C4-2B (cell line): ENCODE results near the gene ZNF174.

ENCODE experiments used
- H3K27ac ChIP-seq: fragments of 450-650 bp; 2 replicates; pipeline ENCODE4 v1.5.1; 2017
- ZFX ChIP-seq: fragments of 450-650 bp; IDR thresholded peaks from 2 replicates; pipeline ENCODE4 v1.6.1; 2017
- TF ChIP-seq, protein P1 (sequence below): fragments of 450-650 bp; conservative IDR thresholded peaks from 2 replicates; pipeline ENCODE4 v1.5.1; 2017; ENCODE audit warnings: mild to moderate bottlenecking

The ZNF174 gene

DNA sequence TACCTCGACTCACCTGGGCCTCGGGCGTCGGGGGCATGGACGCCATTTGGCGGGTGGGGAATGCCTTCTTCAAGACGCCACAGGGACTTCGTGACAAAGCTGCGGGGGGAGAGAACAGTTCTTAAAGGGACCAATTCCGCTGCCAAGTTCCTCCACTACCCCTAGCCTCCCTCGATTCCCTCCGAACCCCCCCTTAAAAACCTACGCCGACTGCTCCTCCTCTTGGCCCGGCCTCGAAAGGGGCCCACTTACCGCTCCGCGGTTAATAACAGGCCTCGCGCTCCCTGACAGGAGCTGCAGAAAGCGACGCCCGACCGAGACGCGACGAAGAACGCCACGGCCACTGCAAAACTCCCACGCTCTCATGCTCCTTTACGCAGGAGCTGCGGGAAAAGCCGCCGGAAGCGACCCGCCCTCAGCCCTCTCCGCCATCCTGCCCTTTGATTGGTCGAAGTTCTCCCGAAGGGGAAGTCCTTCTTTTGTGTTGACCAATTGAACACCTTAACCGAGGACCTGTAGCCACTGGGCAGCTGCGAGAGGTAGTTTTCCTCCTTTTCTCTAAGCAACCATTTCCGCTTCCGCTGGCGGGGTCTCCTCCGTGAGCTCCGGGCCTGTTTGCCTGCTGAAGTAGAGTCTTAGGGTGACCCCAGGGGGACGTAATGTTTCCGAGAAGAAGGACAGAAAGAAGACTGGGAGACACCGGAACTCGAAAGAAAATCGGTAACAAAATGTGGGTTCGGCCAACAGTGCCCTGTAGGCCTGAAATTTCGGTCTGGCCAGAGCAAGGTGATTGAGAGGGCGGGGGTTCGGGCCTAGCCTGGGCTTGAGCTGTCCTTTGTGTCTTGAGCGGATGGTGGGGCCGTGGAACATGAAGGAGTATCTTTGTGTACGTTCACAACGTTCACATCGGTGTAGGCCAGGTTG, 42.4 kb downstream of the ZNF174 start, which contains the start of the genes NAA60 and ZNF597:
Gene NAA60 (plus strand): TSS at position 573 of the 924 bp plus-strand sequence. CDS start 32,548 bp downstream, outside the sequence.
Gene ZNF597 (minus strand): TSS at position 397 of the 924 bp plus-strand sequence. CDS start 351 bp downstream, at position 46.
- peak within 1 kb of the TSS; percentile 72 for H3K27ac ChIP-seq
- TF ChIP-seq, protein P1, sequence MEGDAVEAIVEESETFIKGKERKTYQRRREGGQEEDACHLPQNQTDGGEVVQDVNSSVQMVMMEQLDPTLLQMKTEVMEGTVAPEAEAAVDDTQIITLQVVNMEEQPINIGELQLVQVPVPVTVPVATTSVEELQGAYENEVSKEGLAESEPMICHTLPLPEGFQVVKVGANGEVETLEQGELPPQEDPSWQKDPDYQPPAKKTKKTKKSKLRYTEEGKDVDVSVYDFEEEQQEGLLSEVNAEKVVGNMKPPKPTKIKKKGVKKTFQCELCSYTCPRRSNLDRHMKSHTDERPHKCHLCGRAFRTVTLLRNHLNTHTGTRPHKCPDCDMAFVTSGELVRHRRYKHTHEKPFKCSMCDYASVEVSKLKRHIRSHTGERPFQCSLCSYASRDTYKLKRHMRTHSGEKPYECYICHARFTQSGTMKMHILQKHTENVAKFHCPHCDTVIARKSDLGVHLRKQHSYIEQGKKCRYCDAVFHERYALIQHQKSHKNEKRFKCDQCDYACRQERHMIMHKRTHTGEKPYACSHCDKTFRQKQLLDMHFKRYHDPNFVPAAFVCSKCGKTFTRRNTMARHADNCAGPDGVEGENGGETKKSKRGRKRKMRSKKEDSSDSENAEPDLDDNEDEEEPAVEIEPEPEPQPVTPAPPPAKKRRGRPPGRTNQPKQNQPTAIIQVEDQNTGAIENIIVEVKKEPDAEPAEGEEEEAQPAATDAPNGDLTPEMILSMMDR: no peak
- TF ChIP-seq ZFX: peak; percentile 39; the same call in 1 of the 2 replicates

DNA sequence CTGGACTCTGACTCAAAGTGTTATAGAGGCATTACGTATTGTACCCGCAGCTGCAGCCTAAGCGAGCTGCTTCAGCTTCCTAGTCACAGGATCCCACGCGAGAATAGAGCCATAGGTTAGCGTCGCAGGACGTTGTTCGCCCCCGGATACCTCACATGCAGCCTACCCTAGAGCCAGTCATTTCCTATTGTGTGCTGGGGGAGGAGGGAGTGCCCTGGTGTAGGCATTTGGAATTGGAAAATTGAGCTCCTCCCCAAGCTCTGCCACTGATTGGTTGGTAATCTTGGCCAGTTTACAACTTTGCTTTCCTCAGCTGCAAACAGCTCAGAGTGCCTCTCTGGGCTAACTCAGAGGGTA, 43.0 kb downstream of the ZNF174 start:
- peak overlapping the region; percentile 72 for H3K27ac ChIP-seq

DNA sequence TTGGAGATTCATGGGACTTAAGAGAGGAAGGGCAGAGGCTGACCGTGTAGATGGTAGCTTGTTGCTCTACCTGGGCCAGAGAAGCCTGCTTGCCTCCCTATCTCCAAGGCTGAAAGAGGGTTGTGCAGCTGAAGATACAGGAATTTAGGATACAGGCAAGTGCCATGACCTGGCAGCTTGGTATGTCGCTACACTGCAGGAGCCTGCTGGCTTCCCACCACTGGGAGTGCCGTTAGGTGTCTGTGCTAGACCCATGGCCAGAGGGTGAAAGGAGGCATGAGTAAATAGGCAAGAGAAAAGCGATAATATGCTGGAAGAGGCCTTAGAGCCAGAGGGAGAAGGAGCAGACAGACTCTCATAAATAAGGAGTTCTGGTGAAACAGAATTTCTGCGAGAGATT, 53.1 kb downstream of the ZNF174 start:
- no peak for TF ChIP-seq ZFX
- TF ChIP-seq, protein P1: no peak

More for the DNA sequence above, 43.0 kb downstream of the ZNF174 start:
- TF ChIP-seq ZFX: no peak
- TF ChIP-seq, protein P1: no peak

DNA sequence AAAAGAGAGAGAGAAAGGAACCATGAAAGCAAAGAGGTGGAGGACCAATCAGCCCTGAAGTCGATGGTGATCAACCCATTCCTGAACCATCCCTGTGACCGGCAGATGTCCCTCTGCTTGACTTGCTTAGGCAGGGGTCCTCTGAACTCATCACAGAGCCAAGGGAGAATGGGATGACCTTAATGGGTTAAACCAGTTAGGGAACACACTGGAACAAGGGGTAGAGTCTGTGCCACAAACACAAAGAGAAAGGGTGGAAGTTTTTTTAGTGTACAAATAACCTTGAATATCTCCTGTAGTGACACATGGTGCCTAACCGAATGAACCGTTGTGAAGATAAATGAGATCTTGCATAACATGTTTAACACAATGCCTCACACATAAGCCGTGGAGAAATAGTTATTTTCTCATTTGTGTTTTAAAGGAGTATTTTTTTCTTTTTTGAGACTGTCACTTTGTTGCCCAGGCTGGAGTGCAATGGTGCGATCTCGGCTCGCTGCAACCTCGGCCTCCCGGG, 53.7 kb downstream of the ZNF174 start:
- TF ChIP-seq, protein P1: no peak
- no peak for TF ChIP-seq ZFX
- H3K27ac ChIP-seq: no peak overlapping the region

More for the DNA sequence above, 53.1 kb downstream of the ZNF174 start:
- no peak overlapping the region for H3K27ac ChIP-seq

DNA sequence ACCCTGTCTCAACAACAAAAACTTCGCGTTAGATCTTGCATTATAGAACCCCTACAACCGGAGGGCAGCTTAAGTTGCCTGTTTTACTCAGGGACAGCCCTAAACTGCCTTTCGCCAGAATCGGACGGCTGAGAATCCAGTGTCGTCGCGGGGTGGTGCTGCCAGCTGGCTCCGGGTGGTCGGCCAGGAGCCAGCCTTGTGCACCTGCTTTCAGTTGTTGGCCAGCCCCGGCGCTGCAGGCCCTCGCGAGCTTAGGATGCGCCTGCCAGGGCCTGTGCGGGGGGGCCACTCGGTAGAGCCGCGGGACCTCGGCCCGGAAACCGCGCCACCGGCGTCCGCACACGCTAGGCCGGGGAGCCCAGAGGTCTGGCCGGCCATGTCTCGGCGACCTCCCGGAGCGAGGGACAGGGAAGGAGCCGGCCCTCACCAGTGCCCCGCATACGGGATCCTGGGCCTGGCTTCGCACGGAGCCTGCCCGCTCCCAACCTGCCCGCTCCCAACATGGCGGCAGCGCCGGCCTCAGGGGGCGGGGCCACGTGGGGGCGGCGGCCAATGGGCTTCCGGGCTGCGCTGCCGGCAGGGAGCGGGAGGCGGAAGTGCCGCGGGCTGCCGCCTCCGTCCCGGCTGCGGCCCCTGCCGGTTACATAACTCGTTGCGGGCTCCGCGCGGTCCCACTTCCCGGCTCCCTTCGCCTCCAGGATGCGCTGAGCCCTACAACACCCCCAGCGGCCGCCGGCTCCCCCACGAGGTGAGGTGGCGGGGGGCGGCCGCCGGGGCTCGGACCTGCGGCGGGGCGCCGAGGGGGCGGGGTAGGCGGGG, 56.6 kb downstream of the ZNF174 start:
- TF ChIP-seq, protein P1: peak; percentile 80
- TF ChIP-seq ZFX: peak; percentile 93; the same call in 1 of the 2 replicates
- H3K27ac ChIP-seq: peak overlapping the region; percentile 89

DNA sequence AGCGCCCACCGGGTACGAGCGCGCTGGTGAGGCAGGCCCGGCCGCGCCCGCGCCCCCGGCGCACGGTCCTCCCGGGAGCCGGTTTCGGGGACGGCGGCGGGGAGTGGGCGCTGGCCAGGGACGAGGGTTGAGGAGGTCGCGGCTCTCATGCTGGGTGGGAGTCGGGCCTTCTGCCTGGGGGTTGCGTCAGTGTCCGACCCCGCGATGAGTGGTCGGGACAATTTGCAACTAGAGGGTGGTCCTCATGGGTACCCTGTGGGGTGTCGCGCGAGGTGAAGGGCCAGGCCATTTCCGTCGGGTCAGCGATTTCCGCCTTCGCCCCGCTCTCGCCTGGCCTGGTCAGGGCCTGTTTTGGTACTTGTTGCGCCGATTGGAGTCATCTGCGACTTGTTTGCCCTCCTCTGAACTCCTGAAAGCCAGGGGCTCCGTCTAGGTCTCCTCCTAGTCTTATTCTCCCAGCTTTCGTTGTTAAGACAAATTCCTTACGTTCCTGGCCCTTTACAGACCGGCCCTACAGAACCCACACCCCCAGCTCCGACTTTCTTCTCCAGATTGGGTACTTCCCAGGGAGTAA, 57.4 kb downstream of the ZNF174 start:
- TF ChIP-seq ZFX: no peak
- TF ChIP-seq, protein P1: no peak; the same call in 1 of the 2 replicates

More for the DNA sequence above, 57.4 kb downstream of the ZNF174 start:
- H3K27ac ChIP-seq: peak overlapping the region; percentile 89
